K562 (cell line): ENCODE data around the gene CHD1L. TPM values are rescaled to one million over a fixed set of nuclear protein-coding genes. Genes with fewer than 3 reads are reported as not detected.

Experiments
- BMI1 ChIP-seq: fragments of 150-350 bp; IDR thresholded peaks from 2 replicates; pipeline ENCODE4 v1.6.1; 2014; ENCODE audit warnings: low read length
- CHAMP1 ChIP-seq: fragments of 450-650 bp; IDR thresholded peaks from 2 replicates; pipeline ENCODE4 v1.6.1; 2016; ENCODE audit warnings: mild to moderate bottlenecking
- DPF2 ChIP-seq: fragments of 450-650 bp; IDR thresholded peaks from 2 replicates; pipeline ENCODE4 v1.6.1; 2016
- FOS ChIP-seq: IDR thresholded peaks from 3 replicates; pipeline ENCODE4 v1.6.1; 2011; ENCODE audit not compliant: insufficient read length; ENCODE audit errors: extremely low read depth
- HBP1 ChIP-seq: fragments of 450-650 bp; formaldehyde crosslinking; IDR thresholded peaks from 2 replicates; pipeline ENCODE4 v1.4.0; 2022; ENCODE audit warnings: missing genetic modification characterization
- HNRNPL ChIP-seq: fragments of 200-400 bp; formaldehyde crosslinking; IDR thresholded peaks from 2 replicates; pipeline ENCODE4 v1.6.1; 2017; ENCODE audit warnings: low read depth, mild to moderate bottlenecking, low read length
- JUN ChIP-seq, 2 experiments: sonication (generic) in 1 of 2; formaldehyde crosslinking in 1 of 2; IDR thresholded peaks; 2 replicates each; pipeline versions ENCODE4 v1.6.1 to v1.8.0; 2012 to 2022; ENCODE audit warnings: borderline replicate concordance in 2 of 2, mild to moderate bottlenecking in 2 of 2, improper control_type of control experiment in 1 of 2, low read depth in 1 of 2, low read length in 1 of 2, missing genetic modification reagents in 1 of 2
- KDM1A ChIP-seq, 2 experiments: fragments of 450-650 bp; IDR thresholded peaks; 2 replicates each; pipeline ENCODE4 v1.6.1; 2016; ENCODE audit warnings: mild to moderate bottlenecking in 2 of 2
- MBD2 ChIP-seq: sonication (generic); IDR thresholded peaks from 2 replicates; pipeline ENCODE4 v1.6.1; 2016; ENCODE audit warnings: low read depth, borderline replicate concordance
- MTA3 ChIP-seq: fragments of 450-650 bp; formaldehyde crosslinking; IDR thresholded peaks from 2 replicates; pipeline ENCODE4 v1.6.1; 2017; ENCODE audit warnings: mild to moderate bottlenecking, borderline replicate concordance
- POLR2B ChIP-seq: fragments of 450-650 bp; IDR thresholded peaks from 2 replicates; pipeline ENCODE4 v1.6.1; 2018; ENCODE audit warnings: low read depth; ENCODE audit not compliant: partially characterized antibody
- PRMT5 ChIP-seq: sonication (generic); formaldehyde crosslinking; IDR thresholded peaks from 2 replicates; pipeline ENCODE4 v1.5.0; 2020; ENCODE audit warnings: missing genetic modification reagents
- RFX5 ChIP-seq: IDR thresholded peaks from 2 replicates; pipeline ENCODE4 v1.6.1; 2011; ENCODE audit warnings: low read depth, mild to moderate bottlenecking, improper control_type of control experiment, low read length
- SMARCA4 ChIP-seq: fragments of 450-650 bp; IDR thresholded peaks from 2 replicates; pipeline ENCODE4 v1.6.1; 2016
- SMARCA5 ChIP-seq: fragments of 450-650 bp; IDR thresholded peaks from 2 replicates; pipeline ENCODE4 v1.6.1; 2016
- ZNF253 ChIP-seq: fragments of 250-450 bp; sonication (Bioruptor Pico); conservative IDR thresholded peaks from 2 replicates; pipeline ENCODE4 v1.6.1; 2021; ENCODE audit warnings: mild to moderate bottlenecking
- ZNF449 ChIP-seq: fragments of 250-450 bp; sonication (Bioruptor Pico); IDR thresholded peaks from 2 replicates; pipeline ENCODE4 v1.8.0; 2022; ENCODE audit warnings: moderate library complexity, mild to moderate bottlenecking, inconsistent platforms
- ZNF592 ChIP-seq: fragments of 450-650 bp; IDR thresholded peaks from 2 replicates; pipeline ENCODE4 v1.6.1; 2017; ENCODE audit warnings: antibody characterized with exemption, mild to moderate bottlenecking
- ZNF696 ChIP-seq: fragments of 250-450 bp; sonication (Bioruptor Pico); conservative IDR thresholded peaks from 2 replicates; pipeline ENCODE4 v1.4.0; 2020; ENCODE audit warnings: mild to moderate bottlenecking, moderate library complexity
- polyA plus RNA-seq, 8 experiments: library from polyadenylated mRNA; depleted of rRNA in 4 of 8; stranded (reverse) in 5 of 8; unstranded in 3 of 8; fragments of >200 nt; fragmentation: Nextera tagmentation in 2 of 8; fragmentation: Illumina TruSeq in 1 of 8; extraction: Ambion mirVana in 2 of 8; extraction: Trizol in 1 of 8; gene quantifications; 2 replicates each; pipeline versions ENCODE4 v1.2.1 to v1.2.3, GENCODE V29; 2011 to 2014; ENCODE audit warnings: inconsistent platforms in 1 of 8, missing spikeins in 1 of 8
- total RNA-seq, 7 experiments: library from RNA; depleted of rRNA in 6 of 7; stranded (reverse); fragments of >200 nt in 6 of 7; fragmentation: Illumina TruSeq in 2 of 7; extraction: Trizol in 2 of 7; gene quantifications; 2 replicates each; pipeline versions ENCODE4 v1.2.1 to v1.2.3, GENCODE V29; 2011 to 2021; ENCODE audit warnings: low replicate concordance in 1 of 7

Gene CHD1L
- total and polyA plus RNA-seq, 9 of the 15 experiments (the other 6 are each of a cell fraction or from before 2014, with no cell fraction given), result 25.0 to 93.3 (median 59.1) TPM

GRCh38 chr1:147245586-147246021 is 3.1 kb downstream of the CHD1L start (continued):
- TF ChIP-seq KDM1A (IDR thresholded peaks at IDR 0.05) (peak; percentile 16 to 45; a peak in 1 of 4 replicates), ZNF696 (no peak), ZNF449 (CRISPR knock-in tag) (no peak), PRMT5 (CRISPR knock-in tag) (no peak), JUN (IDR thresholded peaks at IDR 0.05; ENCODE audit: borderline replicate concordance, low read depth, low read length) (no peak), JUN (CRISPR knock-in tag; IDR thresholded peaks at IDR 0.05; ENCODE audit: borderline replicate concordance) (no peak), MTA3 (no peak), DPF2 (peak; percentile 71), SMARCA5 (peak; percentile 74; the same call in 1 of the 2 replicates), ZNF253 (CRISPR knock-in tag) (no peak), HBP1 (CRISPR knock-in tag) (no peak), BMI1 (no peak), RFX5 (no peak), ZNF592 (peak; percentile 35; the same call in 1 of the 2 replicates), FOS (no peak), SMARCA4 (peak; percentile 55), POLR2B (no peak), HNRNPL (no peak), MBD2 (no peak), CHAMP1 (peak; percentile 49; the same call in 1 of the 2 replicates)
